ENCODE data around the gene EXT2.

EXT2 gene

GRCh38 chr11:44192462-44193100 is 97.1 kb downstream of the EXT2 start:
- FAIRE-seq = no peak
- DNase-seq (ENCODE audit: extremely low spot score, insufficient read length, low read depth) = no peak

- no peak for FAIRE-seq
These were observed 98.4 kb downstream of the EXT2 start for GRCh38 chr11:44193856-44194255.

GRCh38 chr11:44198146-44198724 is 102.8 kb downstream of the EXT2 start:
- FAIRE-seq (no peak), DNase-seq (ENCODE audit: extremely low spot score, insufficient read length, low read depth) (no peak)

More at GRCh38 chr11:44193856-44194255, 98.4 kb downstream of the EXT2 start:
- no peak for DNase-seq (ENCODE audit: extremely low spot score, insufficient read length, low read depth)

GRCh38 chr11:44199298-44199697 is 103.8 kb downstream of the EXT2 start:
- FAIRE-seq (no peak), DNase-seq (ENCODE audit: extremely low spot score, insufficient read length, low read depth) (no peak)

- DNase-seq (ENCODE audit: extremely low spot score, insufficient read length, low read depth) (no peak), FAIRE-seq (no peak)
These were observed 104.3 kb downstream of the EXT2 start for GRCh38 chr11:44199816-44200215.

- FAIRE-seq = no peak
- DNase-seq (ENCODE audit: extremely low spot score, insufficient read length, low read depth) = no peak
These were observed 108.0 kb downstream of the EXT2 start for GRCh38 chr11:44203270-44204043.

GRCh38 chr11:44205352-44205751 is 109.9 kb downstream of the EXT2 start:
- no peak for DNase-seq (ENCODE audit: extremely low spot score, insufficient read length, low read depth)
- FAIRE-seq = no peak

- no peak for DNase-seq (ENCODE audit: extremely low spot score, insufficient read length, low read depth)
- no peak for FAIRE-seq
These were observed 110.4 kb downstream of the EXT2 start for GRCh38 chr11:44205836-44206235.

- DNase-seq (ENCODE audit: extremely low spot score, insufficient read length, low read depth) (no peak), FAIRE-seq (no peak)
These were observed 111.8 kb downstream of the EXT2 start for GRCh38 chr11:44207292-44207691.

GRCh38 chr11:44208976-44209603 is 113.6 kb downstream of the EXT2 start:
- DNase-seq (ENCODE audit: extremely low spot score, insufficient read length, low read depth) = no peak
- FAIRE-seq = no peak

GRCh38 chr11:44212128-44212527 is 116.7 kb downstream of the EXT2 start:
- FAIRE-seq (no peak), DNase-seq (ENCODE audit: extremely low spot score, insufficient read length, low read depth) (no peak)

GRCh38 chr11:44213148-44213547 is 117.7 kb downstream of the EXT2 start:
- no peak for FAIRE-seq
- DNase-seq (ENCODE audit: extremely low spot score, insufficient read length, low read depth) = no peak

- DNase-seq (ENCODE audit: extremely low spot score, insufficient read length, low read depth) (no peak), FAIRE-seq (no peak)
These were observed 122.0 kb downstream of the EXT2 start for GRCh38 chr11:44217432-44217831.

GRCh38 chr11:44219830-44220796 is 124.6 kb downstream of the EXT2 start:
- FAIRE-seq = no peak

GRCh38 chr11:44221456-44221855 is 126.0 kb downstream of the EXT2 start:
- no peak for FAIRE-seq
- no peak for DNase-seq (ENCODE audit: extremely low spot score, insufficient read length, low read depth)

More at GRCh38 chr11:44219830-44220796, 124.6 kb downstream of the EXT2 start:
- DNase-seq (ENCODE audit: extremely low spot score, insufficient read length, low read depth) = no peak

GRCh38 chr11:44221992-44222391 is 126.5 kb downstream of the EXT2 start:
- DNase-seq (ENCODE audit: extremely low spot score, insufficient read length, low read depth) (no peak), FAIRE-seq (no peak)

GRCh38 chr11:44223238-44223637 is 127.8 kb downstream of the EXT2 start:
- no peak for FAIRE-seq

GRCh38 chr11:44224867-44225501 is 129.5 kb downstream of the EXT2 start:
- DNase-seq (ENCODE audit: extremely low spot score, insufficient read length, low read depth) (no peak), FAIRE-seq (no peak)

More at GRCh38 chr11:44223238-44223637, 127.8 kb downstream of the EXT2 start:
- no peak for DNase-seq (ENCODE audit: extremely low spot score, insufficient read length, low read depth)

GRCh38 chr11:44226490-44226889 is 131.0 kb downstream of the EXT2 start:
- FAIRE-seq = no peak
- no peak for DNase-seq (ENCODE audit: extremely low spot score, insufficient read length, low read depth)

Measured in GM18507 (cell line).